Measurements from ENCODE around the gene IFI27.

DNA sequence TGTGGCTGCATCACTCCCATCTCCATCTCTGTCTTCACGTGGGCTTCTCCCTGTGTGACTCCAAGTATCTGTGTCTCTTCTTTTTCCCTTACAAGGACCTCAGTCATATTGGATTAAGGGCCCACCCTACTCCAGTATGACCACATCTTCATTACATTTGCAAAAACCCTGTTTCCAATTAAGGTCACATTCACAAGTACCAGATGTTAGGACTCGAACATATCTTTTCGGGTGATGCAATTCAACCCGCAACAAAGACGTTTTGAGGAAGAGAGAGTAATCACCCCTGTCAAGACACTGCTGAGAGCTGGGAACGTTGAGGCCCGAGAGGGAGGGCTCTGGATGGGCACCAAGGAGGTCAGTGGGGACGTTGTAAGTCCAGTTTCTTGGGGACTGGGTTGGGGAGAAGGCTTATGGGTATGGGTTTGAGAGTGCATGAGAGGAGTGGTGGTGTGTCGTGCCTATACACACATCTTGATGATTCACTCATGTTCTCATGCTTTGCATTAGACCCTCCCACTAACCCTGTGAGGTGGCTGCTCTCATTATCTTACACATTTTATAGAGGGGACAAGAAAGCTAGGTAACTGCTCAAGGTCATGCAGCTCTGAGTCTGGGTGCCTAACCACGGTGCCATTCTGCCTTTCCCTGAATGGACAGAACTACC is 12.1 kb upstream of the IFI27 start:
- TF ChIP-seq, protein P1, sequence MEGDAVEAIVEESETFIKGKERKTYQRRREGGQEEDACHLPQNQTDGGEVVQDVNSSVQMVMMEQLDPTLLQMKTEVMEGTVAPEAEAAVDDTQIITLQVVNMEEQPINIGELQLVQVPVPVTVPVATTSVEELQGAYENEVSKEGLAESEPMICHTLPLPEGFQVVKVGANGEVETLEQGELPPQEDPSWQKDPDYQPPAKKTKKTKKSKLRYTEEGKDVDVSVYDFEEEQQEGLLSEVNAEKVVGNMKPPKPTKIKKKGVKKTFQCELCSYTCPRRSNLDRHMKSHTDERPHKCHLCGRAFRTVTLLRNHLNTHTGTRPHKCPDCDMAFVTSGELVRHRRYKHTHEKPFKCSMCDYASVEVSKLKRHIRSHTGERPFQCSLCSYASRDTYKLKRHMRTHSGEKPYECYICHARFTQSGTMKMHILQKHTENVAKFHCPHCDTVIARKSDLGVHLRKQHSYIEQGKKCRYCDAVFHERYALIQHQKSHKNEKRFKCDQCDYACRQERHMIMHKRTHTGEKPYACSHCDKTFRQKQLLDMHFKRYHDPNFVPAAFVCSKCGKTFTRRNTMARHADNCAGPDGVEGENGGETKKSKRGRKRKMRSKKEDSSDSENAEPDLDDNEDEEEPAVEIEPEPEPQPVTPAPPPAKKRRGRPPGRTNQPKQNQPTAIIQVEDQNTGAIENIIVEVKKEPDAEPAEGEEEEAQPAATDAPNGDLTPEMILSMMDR (IDR thresholded peaks at IDR 0.05), result no peak
- no peak for TF ChIP-seq POLR2A (IDR thresholded peaks at IDR 0.05)
- TF ChIP-seq EP300 (IDR thresholded peaks at IDR 0.05), result no peak
- TF ChIP-seq POLR2AphosphoS5 (IDR thresholded peaks at IDR 0.05), result no peak

All from gastroesophageal sphincter (tissue), 3 donors.